Osteoblast (primary cell): ENCODE results near the gene AFF3. TPM values are rescaled to one million over a fixed set of nuclear protein-coding genes. Genes with fewer than 3 reads are reported as not detected.
"Not testable (repeated sequence)": the region's sequence is repeated elsewhere in the genome, so short reads cannot be mapped to it uniquely, and the experiment has no call there.

Experiments
- DNase-seq: peaks from one replicate; pipeline ENCODE4 v3.0.0; 2011; ENCODE audit warnings: low spot score, mixed read lengths; ENCODE audit not compliant: insufficient read length; ENCODE audit errors: missing footprints
- H2AFZ ChIP-seq: 2 replicates; pipeline ENCODE4 v1.6.0; 2011; ENCODE audit warnings: mild to moderate bottlenecking, low read length
- H3K27ac ChIP-seq: 2 replicates; pipeline ENCODE4 v1.5.1; 2011; ENCODE audit warnings: mild to moderate bottlenecking, low read depth, low read length, moderate library complexity
- H3K27me3 ChIP-seq: 2 replicates; pipeline ENCODE4 v1.6.0; 2012; ENCODE audit warnings: mild to moderate bottlenecking, control low read depth, inconsistent platforms, low read length, moderate library complexity; ENCODE audit not compliant: insufficient read depth
- H3K36me3 ChIP-seq: 2 replicates; pipeline ENCODE4 v1.5.1; 2011; ENCODE audit warnings: mild to moderate bottlenecking, low read length, control low read depth, moderate library complexity; ENCODE audit not compliant: insufficient read depth
- H3K4me1 ChIP-seq: 2 replicates; pipeline ENCODE4 v1.5.1; 2011; ENCODE audit warnings: mild to moderate bottlenecking, low read length, control low read depth, moderate library complexity; ENCODE audit not compliant: insufficient read depth
- H3K4me2 ChIP-seq: 2 replicates; pipeline ENCODE4 v1.6.0; 2011; ENCODE audit warnings: mild to moderate bottlenecking, low read length; ENCODE audit not compliant: insufficient read depth
- H3K4me3 ChIP-seq: fragments of 200-600 bp; sonication (generic); 3 replicates; pipeline ENCODE4 v1.5.1; 2012; ENCODE audit warnings: mild to moderate bottlenecking, low read length, inconsistent platforms; ENCODE audit not compliant: insufficient read depth
- H3K79me2 ChIP-seq: 2 replicates; pipeline ENCODE4 v1.6.0; 2012; ENCODE audit warnings: mild to moderate bottlenecking, low read length, control low read depth, inconsistent platforms; ENCODE audit not compliant: insufficient read depth
- H3K9me3 ChIP-seq: 2 replicates; pipeline ENCODE4 v1.5.1; 2011; ENCODE audit warnings: low read depth, low read length, control low read depth
- H4K20me1 ChIP-seq: 2 replicates; pipeline ENCODE4 v1.6.0; 2012; ENCODE audit warnings: mild to moderate bottlenecking, low read length, control low read depth; ENCODE audit not compliant: insufficient read depth
- CTCF ChIP-seq: IDR thresholded peaks from 2 replicates; pipeline ENCODE4 v1.5.1; 2011; ENCODE audit warnings: mild to moderate bottlenecking, low read depth, low read length, moderate library complexity; ENCODE audit errors: extremely low read depth
- total RNA-seq: library from RNA; depleted of rRNA; stranded (reverse); fragments of >200 nt; gene quantifications from 2 replicates; pipeline ENCODE4 v1.2.3, GENCODE V29; 2012

Gene AFF3
- total RNA-seq, 1 donor, result 4.3 TPM

GRCh38 chr2:99935662-99936061 lies 206.7 kb downstream of the AFF3 start:
- no peaks in the 10 kb centered on the region for H3K79me2 ChIP-seq
- no peaks in the 10 kb centered on the region for H3K9me3 ChIP-seq
- no peaks in the 10 kb centered on the region for H3K36me3 ChIP-seq
- no peak for TF ChIP-seq CTCF
- H3K4me3 ChIP-seq, result no peak overlapping the region
- H3K27ac ChIP-seq, result no peak overlapping the region
- H3K4me2 ChIP-seq, result no peak overlapping the region
- DNase-seq, result no peak
- peaks cover 1% of the 10 kb centered on the region for H3K4me1 ChIP-seq
- H3K27me3 ChIP-seq, result peaks cover 5% of the 10 kb centered on the region
- H2AFZ ChIP-seq, result no peak overlapping the region
- no peaks in the 10 kb centered on the region for H4K20me1 ChIP-seq

- H3K27me3 ChIP-seq, result peaks cover 5% of the 10 kb centered on the region
- no peak for TF ChIP-seq CTCF
Observed at GRCh38 chr2:99933894-99934650, 208.3 kb downstream of the AFF3 start.

GRCh38 chr2:99933491-99933890 lies 208.9 kb downstream of the AFF3 start:
- not testable (repeated sequence) for DNase-seq, H3K4me3 ChIP-seq, H3K79me2 ChIP-seq, H3K4me2 ChIP-seq, H2AFZ ChIP-seq, H3K36me3 ChIP-seq, H3K27me3 ChIP-seq, H3K9me3 ChIP-seq, H3K27ac ChIP-seq, H3K4me1 ChIP-seq, H4K20me1 ChIP-seq

More at GRCh38 chr2:99933894-99934650, 208.3 kb downstream of the AFF3 start:
- no peaks in the 10 kb centered on the region for H3K79me2 ChIP-seq
- H3K4me1 ChIP-seq, result no peaks in the 10 kb centered on the region
- no peak overlapping the region for H3K4me3 ChIP-seq
- no peak overlapping the region for H2AFZ ChIP-seq
- H3K27ac ChIP-seq, result no peak overlapping the region
- H3K36me3 ChIP-seq, result no peaks in the 10 kb centered on the region
- H3K4me2 ChIP-seq, result no peak overlapping the region
- H3K9me3 ChIP-seq, result no peaks in the 10 kb centered on the region
- no peaks in the 10 kb centered on the region for H4K20me1 ChIP-seq
- no peak for DNase-seq

- Histone ChIP-seq H3K4me3 (no peak overlapping the region), H2AFZ (no peak overlapping the region), H3K36me3 (no peaks in the 10 kb centered on the region), H4K20me1 (no peaks in the 10 kb centered on the region), H3K27me3 (peaks cover 5% of the 10 kb centered on the region), H3K9me3 (no peaks in the 10 kb centered on the region), H3K79me2 (no peaks in the 10 kb centered on the region), H3K27ac (no peak overlapping the region), H3K4me2 (no peak overlapping the region), H3K4me1 (no peaks in the 10 kb centered on the region)
- DNase-seq, result no peak
- TF ChIP-seq CTCF, result no peak
Observed at GRCh38 chr2:99928470-99929053, 213.8 kb downstream of the AFF3 start.

- H3K36me3 ChIP-seq, result not testable (repeated sequence)
Observed at GRCh38 chr2:99927690-99928207, 214.6 kb downstream of the AFF3 start.

More at GRCh38 chr2:99927690-99928207, 214.6 kb downstream of the AFF3 start:
- not testable (repeated sequence) for H3K27me3 ChIP-seq, H2AFZ ChIP-seq, H3K27ac ChIP-seq, H3K4me3 ChIP-seq, H3K4me2 ChIP-seq, H3K79me2 ChIP-seq, H3K9me3 ChIP-seq, H4K20me1 ChIP-seq, H3K4me1 ChIP-seq, DNase-seq
